IgD-negative memory B cell (primary cell): ENCODE data around the gene FAR2. TPM values are rescaled to one million over a fixed set of nuclear protein-coding genes. Genes with fewer than 3 reads are reported as not detected.
A peak's percentile ranks its signal among the peaks of the same experiment; 100 is the strongest.
"Not testable (repeated sequence)": the region's sequence is repeated elsewhere in the genome, so short reads cannot be mapped to it uniquely, and the experiment has no call there.

ENCODE experiments used
- H3K27ac Mint-ChIP-seq, 3 donors: one replicate each; pipeline ENCODE4 v1.8.0; 2020 to 2022; ENCODE audit warnings: mild to moderate bottlenecking in 3 of 3, mixed read lengths in 3 of 3, moderate library complexity in 1 of 3
- H3K27me3 Mint-ChIP-seq: one replicate; pipeline ENCODE4 v1.8.0; 2021; ENCODE audit warnings: mixed read lengths
- H3K36me3 Mint-ChIP-seq: one replicate; pipeline ENCODE4 v1.8.0; 2020; ENCODE audit warnings: mild to moderate bottlenecking, mixed read lengths
- H3K4me1 Mint-ChIP-seq, 3 donors: one replicate each; pipeline ENCODE4 v1.8.0; 2020 to 2022; ENCODE audit warnings: mixed read lengths in 3 of 3, mild to moderate bottlenecking in 1 of 3
- H3K4me3 Mint-ChIP-seq, 4 donors: one replicate each; pipeline ENCODE4 v1.8.0; 2020 to 2022; ENCODE audit warnings: mild to moderate bottlenecking in 4 of 4, mixed read lengths in 4 of 4, moderate library complexity in 3 of 4
- H3K9me3 Mint-ChIP-seq, 3 donors: one replicate each; pipeline ENCODE4 v1.8.0; 2020 to 2021; ENCODE audit warnings: mixed read lengths in 3 of 3, mild to moderate bottlenecking in 1 of 3
- polyA plus RNA-seq: library from polyadenylated mRNA; unstranded; fragments of 300-500 nt; fragmentation: Illumina TruSeq; gene quantifications from one replicate; pipeline ENCODE4 v1.2.3, GENCODE V29; 2021

Gene FAR2
- 0.35 TPM for polyA plus RNA-seq

DNA sequence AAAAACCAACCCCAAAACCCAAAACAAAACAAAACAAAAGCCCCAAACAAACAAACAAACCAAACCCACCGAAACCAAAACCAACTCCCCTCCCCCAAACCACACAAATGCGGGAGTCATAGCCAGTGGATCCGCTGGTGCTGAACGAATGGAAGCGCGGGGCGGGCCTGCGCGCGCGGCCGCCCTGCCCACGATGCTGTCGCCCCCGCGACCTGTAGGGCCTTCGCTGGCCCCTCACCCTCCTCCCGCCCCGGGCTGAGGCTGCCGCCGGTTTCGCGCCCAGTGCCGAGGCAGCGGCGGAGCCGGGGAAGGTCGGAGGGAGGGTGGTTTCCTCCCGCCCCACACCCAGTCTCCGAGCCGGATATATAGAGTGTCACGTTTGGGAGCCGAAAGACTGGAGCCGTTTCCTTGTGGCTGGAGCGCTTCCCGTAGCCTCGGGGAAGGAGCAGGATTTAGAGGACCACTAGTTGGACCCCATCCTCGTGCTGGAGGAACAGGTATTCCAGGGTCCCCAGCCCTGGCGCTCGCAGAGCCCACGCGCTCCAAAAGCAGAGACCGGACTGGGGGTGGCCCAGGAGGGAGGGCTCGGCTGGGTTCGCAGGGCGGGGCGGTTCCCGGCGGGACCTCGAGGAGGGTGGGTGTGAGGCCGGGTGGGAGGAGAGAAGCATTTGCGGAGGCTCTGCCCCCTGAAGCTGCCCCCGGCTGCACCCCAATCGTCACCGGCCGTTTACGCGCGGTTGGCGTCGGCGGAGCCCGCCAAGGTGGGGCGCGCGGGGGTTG lies at the start of gene FAR2:
Gene FAR2 (plus strand): TSS at position 368 of the 780 bp plus-strand sequence. CDS start 121,172 bp downstream, outside the sequence.
- Mint-ChIP-seq H3K4me1 (peaks cover 20 to 29% (median 22%) of the 10 kb centered on the region in 3 donors), H3K9me3 (no peaks in the 10 kb centered on the region), H3K27me3 (peaks cover 37% of the 10 kb centered on the region), H3K36me3 (no peaks in the 10 kb centered on the region), H3K4me3 (peak within 1 kb of the TSS; percentile 69 to 92 (median 86)), H3K27ac (no peak within 1 kb of the TSS)

- Mint-ChIP-seq H3K27me3 (no peaks in the 10 kb centered on the region), H3K4me3 (peak overlapping the region in 1 of 4 donors; percentile 55), H3K4me1 (peaks cover 14 to 19% (median 17%) of the 10 kb centered on the region in 3 donors), H3K9me3 (peaks cover 0 to 7% (median 3%) of the 10 kb centered on the region in 3 donors), H3K27ac (peak overlapping the region in 1 of 3 donors; percentile 16), H3K36me3 (no peaks in the 10 kb centered on the region)
Observed at GRCh38 chr12:29102741-29103140, 46.3 kb upstream of the FAR2 start.

GRCh38 chr12:29103539-29103974 lies 45.5 kb upstream of the FAR2 start:
- Mint-ChIP-seq H3K4me3 (peak overlapping the region in 3 of 4 donors; percentile 3 to 68 (median 29)), H3K9me3 (peaks cover 0 to 7% (median 3%) of the 10 kb centered on the region in 3 donors), H3K27ac (peak overlapping the region in 2 of 3 donors; percentile 16 to 21), H3K36me3 (no peaks in the 10 kb centered on the region), H3K4me1 (peaks cover 14 to 19% (median 17%) of the 10 kb centered on the region in 3 donors), H3K27me3 (no peaks in the 10 kb centered on the region)

DNA sequence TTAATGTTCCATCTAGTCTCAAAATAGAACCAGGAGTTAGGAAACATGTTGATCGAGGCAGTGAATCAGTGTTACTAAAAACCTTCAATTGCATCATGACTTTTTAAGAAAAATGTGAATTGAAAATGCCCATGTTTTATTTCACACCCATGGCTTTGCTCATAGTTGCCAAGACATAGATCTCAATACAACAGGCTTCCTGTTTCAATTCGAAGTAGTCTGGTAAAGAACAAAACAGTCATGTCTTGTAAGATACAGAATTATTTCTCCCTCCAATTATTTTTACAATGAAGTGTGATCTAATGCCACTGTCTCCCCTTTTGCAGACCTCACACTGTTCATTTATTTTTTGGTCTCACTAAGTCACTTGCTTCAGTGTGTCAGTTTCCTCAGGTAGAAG lies 44.6 kb upstream of the FAR2 start:
- Mint-ChIP-seq H3K36me3 (no peaks in the 10 kb centered on the region), H3K4me1 (peaks cover 14 to 19% (median 17%) of the 10 kb centered on the region in 3 donors), H3K9me3 (peaks cover 2 to 7% (median 2%) of the 10 kb centered on the region in 3 donors), H3K4me3 (no peak overlapping the region), H3K27me3 (no peaks in the 10 kb centered on the region), H3K27ac (peak overlapping the region in 1 of 3 donors; percentile 29)

DNA sequence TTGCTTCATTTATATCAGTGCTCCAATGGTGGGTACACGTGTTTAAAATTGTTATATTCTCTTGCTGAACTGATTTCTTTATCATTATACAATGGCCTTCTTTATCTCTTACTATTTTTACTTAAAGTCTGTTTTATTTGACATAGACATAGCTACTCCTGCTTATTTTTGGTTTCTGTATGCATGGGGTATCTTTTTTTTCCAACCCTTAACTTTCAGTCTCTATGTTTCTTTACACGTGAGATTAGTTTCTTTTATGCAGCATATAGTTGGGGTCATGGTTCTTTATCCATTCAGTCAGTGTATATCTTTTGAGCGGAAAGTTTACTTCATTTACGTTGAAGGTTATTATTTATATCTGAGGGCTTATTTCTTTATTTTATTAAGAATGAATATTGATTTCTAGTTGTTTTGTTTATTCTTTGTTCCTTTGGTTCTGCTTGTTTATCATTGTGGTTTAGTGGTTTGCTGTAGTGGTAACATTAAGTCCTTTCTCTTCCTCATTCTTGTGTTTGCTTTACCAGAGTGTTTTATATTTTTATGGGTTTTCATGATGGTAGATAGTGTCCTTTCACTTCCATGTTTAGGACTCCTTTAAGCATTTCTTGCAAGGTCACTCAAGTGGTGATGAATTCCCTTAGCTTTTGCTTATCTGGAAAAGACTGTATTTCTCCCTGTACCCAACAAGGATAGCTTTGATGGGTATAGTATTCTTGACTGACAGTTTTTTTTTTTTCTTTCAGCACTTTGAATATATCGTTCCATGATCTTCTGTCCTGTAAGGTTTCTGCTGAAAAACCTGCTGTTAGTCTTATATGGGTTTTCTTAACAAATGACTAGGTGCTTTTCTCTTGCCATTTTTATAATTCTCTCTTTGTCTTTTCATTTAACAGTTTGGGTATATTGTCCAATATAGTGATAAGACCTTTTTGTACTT lies 38.3 kb upstream of the FAR2 start:
- H3K27me3 Mint-ChIP-seq: peaks cover 3% of the 10 kb centered on the region
- no peak overlapping the region for H3K27ac Mint-ChIP-seq
- H3K9me3 Mint-ChIP-seq: peaks cover 2 to 23% (median 15%) of the 10 kb centered on the region in 3 donors
- H3K4me3 Mint-ChIP-seq: peak overlapping the region in 1 of 4 donors; percentile 45
- no peaks in the 10 kb centered on the region for H3K36me3 Mint-ChIP-seq
- no peaks in the 10 kb centered on the region for H3K4me1 Mint-ChIP-seq

GRCh38 chr12:29113101-29113500 lies 36.0 kb upstream of the FAR2 start:
- Mint-ChIP-seq H3K4me3 (no peak overlapping the region), H3K27me3 (peaks cover 3% of the 10 kb centered on the region), H3K36me3 (no peaks in the 10 kb centered on the region), H3K4me1 (no peaks in the 10 kb centered on the region), H3K9me3 (peaks cover 2 to 23% (median 15%) of the 10 kb centered on the region in 3 donors), H3K27ac (no peak overlapping the region)

GRCh38 chr12:29116414-29116813 lies 32.7 kb upstream of the FAR2 start:
- Mint-ChIP-seq H3K9me3 (peaks cover 0 to 7% (median 1%) of the 10 kb centered on the region in 3 donors), H3K4me3 (no peak overlapping the region)

DNA sequence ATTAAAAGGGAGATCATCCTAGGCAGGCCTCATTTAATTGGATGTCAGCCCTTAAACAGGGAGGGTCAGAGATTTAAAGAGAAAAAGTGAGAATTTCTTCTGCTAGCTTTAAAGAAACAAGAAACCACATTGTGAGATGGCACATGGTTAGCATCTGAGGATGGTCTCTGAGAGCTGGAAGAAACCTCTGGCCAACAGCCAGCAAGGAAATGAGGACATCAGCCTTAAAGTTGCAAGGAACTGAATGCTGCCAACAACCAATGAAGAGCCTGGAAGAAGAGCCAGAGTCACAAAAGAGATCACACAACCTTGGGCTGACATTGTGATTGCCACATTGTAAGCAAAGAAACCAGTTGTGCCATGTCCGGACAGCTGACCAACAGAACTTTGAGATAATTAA lies 17.5 kb upstream of the FAR2 start:
- no peaks in the 10 kb centered on the region for H3K4me1 Mint-ChIP-seq
- H3K27ac Mint-ChIP-seq: no peak overlapping the region
- peaks cover 7% of the 10 kb centered on the region for H3K27me3 Mint-ChIP-seq
- H3K36me3 Mint-ChIP-seq: no peaks in the 10 kb centered on the region
- no peak overlapping the region for H3K4me3 Mint-ChIP-seq
- H3K9me3 Mint-ChIP-seq: peaks cover 0 to 2% (median 0%) of the 10 kb centered on the region in 3 donors

More at GRCh38 chr12:29116414-29116813, 32.7 kb upstream of the FAR2 start:
- Mint-ChIP-seq H3K27me3 (no peaks in the 10 kb centered on the region), H3K36me3 (no peaks in the 10 kb centered on the region), H3K27ac (no peak overlapping the region), H3K4me1 (no peaks in the 10 kb centered on the region)

- no peak overlapping the region for H3K4me3 Mint-ChIP-seq
- no peaks in the 10 kb centered on the region for H3K36me3 Mint-ChIP-seq
- no peak overlapping the region for H3K27ac Mint-ChIP-seq
- peaks cover 0 to 2% (median 0%) of the 10 kb centered on the region in 3 donors for H3K9me3 Mint-ChIP-seq
- no peaks in the 10 kb centered on the region for H3K4me1 Mint-ChIP-seq
- peaks cover 12% of the 10 kb centered on the region for H3K27me3 Mint-ChIP-seq
Observed at GRCh38 chr12:29132316-29132715, 16.8 kb upstream of the FAR2 start.

- H3K36me3 Mint-ChIP-seq: no peaks in the 10 kb centered on the region
- H3K27ac Mint-ChIP-seq: no peak overlapping the region
- H3K27me3 Mint-ChIP-seq: peaks cover 12% of the 10 kb centered on the region
- H3K4me1 Mint-ChIP-seq: no peaks in the 10 kb centered on the region
- peaks cover 0 to 2% (median 0%) of the 10 kb centered on the region in 3 donors for H3K9me3 Mint-ChIP-seq
- H3K4me3 Mint-ChIP-seq: no peak overlapping the region
Observed at GRCh38 chr12:29133181-29133580, 15.9 kb upstream of the FAR2 start.

DNA sequence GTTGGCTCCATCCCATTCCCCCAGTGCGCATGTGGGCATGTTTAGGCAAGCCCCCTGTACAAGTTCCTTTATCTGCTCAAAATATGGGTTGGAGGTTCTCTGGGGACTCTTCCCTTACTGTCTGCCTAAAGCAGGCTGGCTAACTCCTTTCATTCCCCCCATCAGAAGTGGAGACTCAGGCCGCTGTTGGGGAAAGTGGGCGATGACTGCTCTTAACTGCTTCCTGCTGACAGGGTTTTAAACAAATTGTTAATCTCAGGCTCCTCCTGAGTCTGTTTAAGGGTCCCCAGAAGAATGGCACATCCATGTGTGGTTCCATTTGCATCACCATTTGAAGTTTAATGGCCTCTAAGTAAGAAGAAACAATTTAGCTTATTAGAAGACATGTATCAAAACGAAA lies 15.4 kb upstream of the FAR2 start:
- peaks cover 12% of the 10 kb centered on the region for H3K27me3 Mint-ChIP-seq

DNA sequence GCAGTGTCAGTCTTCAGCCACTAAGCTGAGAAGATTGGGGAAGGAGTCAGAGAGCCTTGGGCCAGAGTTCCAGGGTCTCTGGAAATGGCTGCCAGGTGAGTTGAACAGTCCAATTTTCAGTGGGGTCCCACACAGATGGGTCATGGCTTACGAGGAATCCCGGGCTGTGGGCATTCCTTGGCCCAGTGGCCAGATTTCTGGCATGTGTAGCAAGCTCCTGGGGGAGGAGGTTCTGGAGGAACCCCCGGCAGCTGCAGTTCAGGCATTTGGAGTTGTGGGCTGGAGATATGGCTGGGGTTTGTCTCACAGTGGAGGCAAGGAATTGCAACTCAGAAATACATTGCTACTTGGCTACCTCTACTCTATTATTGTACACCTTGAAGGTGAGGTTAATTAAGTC lies 10.8 kb upstream of the FAR2 start:
- H3K27ac Mint-ChIP-seq, H3K4me3 Mint-ChIP-seq, H3K36me3 Mint-ChIP-seq, H3K27me3 Mint-ChIP-seq, H3K4me1 Mint-ChIP-seq: not testable (repeated sequence)
- H3K9me3 Mint-ChIP-seq: peaks cover 0 to 12% (median under 1%) of the 10 kb centered on the region in 3 donors

More for the DNA sequence above, 15.4 kb upstream of the FAR2 start:
- Mint-ChIP-seq H3K4me1 (no peaks in the 10 kb centered on the region), H3K4me3 (peak overlapping the region in 1 of 4 donors; percentile 23), H3K27ac (no peak overlapping the region), H3K36me3 (no peaks in the 10 kb centered on the region), H3K9me3 (peaks cover 0 to 2% (median 0%) of the 10 kb centered on the region in 3 donors)

DNA sequence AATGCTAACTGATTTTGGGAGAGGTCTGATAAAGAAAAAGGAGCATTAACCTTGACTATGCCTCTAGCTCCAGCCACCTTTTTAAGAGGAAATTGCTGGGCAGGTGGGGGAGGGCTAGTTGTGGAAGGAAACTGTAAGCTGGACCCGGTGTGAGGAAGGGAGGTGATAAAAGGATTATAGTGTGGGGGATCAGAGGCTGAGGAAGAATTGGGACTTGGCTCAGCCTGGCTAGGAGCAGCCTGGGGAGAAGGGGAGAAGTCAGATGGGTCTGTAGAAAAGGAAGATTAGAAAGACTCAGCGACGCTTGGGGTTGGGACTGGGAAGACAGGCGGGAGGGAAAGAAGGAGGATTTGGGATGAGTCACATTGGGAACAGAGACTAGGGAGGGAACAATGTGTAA lies 10.2 kb upstream of the FAR2 start:
- not testable (repeated sequence) for H3K27ac Mint-ChIP-seq, H3K36me3 Mint-ChIP-seq, H3K27me3 Mint-ChIP-seq, H3K4me3 Mint-ChIP-seq, H3K4me1 Mint-ChIP-seq
- H3K9me3 Mint-ChIP-seq: peaks cover 0 to 13% (median 3%) of the 10 kb centered on the region in 3 donors

DNA sequence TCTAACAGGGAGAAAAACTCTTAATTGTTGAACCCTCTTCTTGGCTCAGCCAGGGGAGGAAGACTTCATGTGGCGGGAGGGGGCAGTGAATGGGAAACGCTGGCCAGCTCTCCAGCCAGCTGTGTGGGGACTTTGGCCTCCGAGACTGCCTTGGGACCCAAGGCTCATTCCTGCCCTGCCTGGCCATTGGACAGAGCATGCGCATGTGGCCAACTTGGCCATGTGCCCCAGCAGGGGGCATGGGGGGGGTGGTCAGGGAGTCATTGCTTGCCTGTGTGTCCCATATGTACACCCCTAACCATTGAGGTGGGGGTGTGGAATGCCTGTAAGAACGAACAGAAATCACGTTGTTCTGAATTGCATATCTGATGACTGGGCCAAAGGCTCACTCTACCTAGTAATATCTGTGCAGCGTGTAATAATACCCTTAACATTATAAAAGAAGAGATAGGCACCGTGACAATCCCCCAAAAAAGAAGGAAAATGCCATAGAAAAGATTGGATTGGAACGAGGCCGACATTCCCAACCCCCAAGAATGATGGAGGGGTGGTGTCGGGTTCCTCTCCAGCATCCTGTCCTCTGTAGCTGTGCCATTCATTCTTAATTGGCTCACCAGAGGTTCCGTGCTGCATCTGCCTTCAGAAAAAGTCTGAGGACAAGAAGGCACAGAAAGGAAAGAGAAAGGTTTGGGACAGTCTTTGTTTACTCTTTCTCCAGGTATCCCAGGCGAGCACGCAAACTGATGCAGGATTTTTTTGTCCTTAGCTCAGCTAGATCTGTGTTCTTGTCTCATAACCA lies 3.5 kb upstream of the FAR2 start:
- H3K4me3 Mint-ChIP-seq: no peak overlapping the region
- H3K27ac Mint-ChIP-seq: no peak overlapping the region
- peaks cover 3 to 7% (median 7%) of the 10 kb centered on the region in 3 donors for H3K4me1 Mint-ChIP-seq
- peaks cover 27% of the 10 kb centered on the region for H3K27me3 Mint-ChIP-seq
- H3K9me3 Mint-ChIP-seq: peaks cover 0 to 6% (median 3%) of the 10 kb centered on the region in 3 donors
- H3K36me3 Mint-ChIP-seq: no peaks in the 10 kb centered on the region
